K562 (cell line): ENCODE results near the gene TTLL8. TPM values are rescaled to one million over a fixed set of nuclear protein-coding genes. Genes with fewer than 3 reads are reported as not detected.

Experiments
- ARID2 ChIP-seq: fragments of 450-650 bp; IDR thresholded peaks from 2 replicates; pipeline ENCODE4 v1.6.1; 2017; ENCODE audit warnings: antibody characterized with exemption, mild to moderate bottlenecking
- BHLHE40 ChIP-seq: IDR thresholded peaks from 2 replicates; pipeline ENCODE4 v1.6.1; 2011; ENCODE audit warnings: low read length, improper control_type of control experiment
- C11orf30 ChIP-seq: fragments of 450-650 bp; IDR thresholded peaks from 2 replicates; pipeline ENCODE4 v1.6.1; 2016; ENCODE audit warnings: low read depth, mild to moderate bottlenecking
- CTCFL ChIP-seq: IDR thresholded peaks from 2 replicates; pipeline ENCODE4 v1.6.1; 2011; ENCODE audit warnings: borderline replicate concordance, low read depth, mild to moderate bottlenecking, moderate library complexity, low read length; ENCODE audit not compliant: insufficient read depth, poor library complexity, severe bottlenecking
- DMBX1 ChIP-seq: fragments of 250-450 bp; sonication (Bioruptor Pico); IDR thresholded peaks from 2 replicates; pipeline ENCODE4 v1.8.0; 2022; ENCODE audit warnings: inconsistent platforms, mild to moderate bottlenecking, moderate library complexity, borderline replicate concordance
- ELK3 ChIP-seq: fragments of 450-650 bp; formaldehyde crosslinking; IDR thresholded peaks from 2 replicates; pipeline ENCODE4 v1.4.0; 2020; ENCODE audit warnings: mild to moderate bottlenecking
- ETV6 ChIP-seq, 3 experiments: fragments of 150-350 bp in 1 of 3; sonication (generic) in 1 of 3; formaldehyde crosslinking in 1 of 3; IDR thresholded peaks; 2 replicates each; pipeline versions ENCODE4 v1.6.1 to v1.8.0; 2014 to 2022; ENCODE audit warnings: borderline replicate concordance in 2 of 3, low read depth in 2 of 3, antibody characterized with exemption in 1 of 3, low read length in 1 of 3, mild to moderate bottlenecking in 1 of 3, missing genetic modification reagents in 1 of 3
- FOXP1 ChIP-seq: sonication (generic); formaldehyde crosslinking; IDR thresholded peaks from 2 replicates; pipeline ENCODE4 v1.8.0; 2022; ENCODE audit warnings: mild to moderate bottlenecking, missing genetic modification reagents
- MAX ChIP-seq: sonication (generic); formaldehyde crosslinking; IDR thresholded peaks from 2 replicates; pipeline ENCODE4 v1.9.0; 2022; ENCODE audit warnings: mild to moderate bottlenecking, missing genetic modification reagents
- NCOA1 ChIP-seq: fragments of 450-650 bp; IDR thresholded peaks from 2 replicates; pipeline ENCODE4 v1.6.1; 2016; ENCODE audit warnings: low read depth
- NELFE ChIP-seq: IDR thresholded peaks from 2 replicates; pipeline ENCODE4 v1.6.1; 2011; ENCODE audit warnings: mild to moderate bottlenecking; ENCODE audit not compliant: insufficient read depth, insufficient read length
- NR4A1 ChIP-seq, 2 experiments: fragments of 250-450 bp in 1 of 2; fragments of 450-650 bp in 1 of 2; sonication (Bioruptor Pico) in 1 of 2; IDR thresholded peaks; 2 replicates each; pipeline versions ENCODE4 v1.4.0 to v1.6.1; 2016 to 2020; ENCODE audit warnings: mild to moderate bottlenecking in 2 of 2, missing compliant biosample characterization in 1 of 2, missing genetic modification characterization in 1 of 2, moderate library complexity in 1 of 2
- PREB ChIP-seq: sonication (generic); formaldehyde crosslinking; IDR thresholded peaks from 2 replicates; pipeline ENCODE4 v1.8.1; 2023; ENCODE audit warnings: mild to moderate bottlenecking, missing genetic modification reagents
- RBFOX2 ChIP-seq: fragments of 200-400 bp; formaldehyde crosslinking; IDR thresholded peaks from 2 replicates; pipeline ENCODE4 v1.6.1; 2017; ENCODE audit warnings: low read depth, mild to moderate bottlenecking, low read length, moderate library complexity
- RBM34 ChIP-seq: fragments of 200-400 bp; formaldehyde crosslinking; IDR thresholded peaks from 2 replicates; pipeline ENCODE4 v1.6.1; 2018; ENCODE audit warnings: low read length, borderline replicate concordance; ENCODE audit not compliant: insufficient read depth
- THAP12 ChIP-seq: fragments of 250-450 bp; sonication (Bioruptor Pico); IDR thresholded peaks from 2 replicates; pipeline ENCODE4 v1.9.0; 2021; ENCODE audit warnings: mild to moderate bottlenecking, inconsistent platforms
- ZNF174 ChIP-seq: fragments of 250-450 bp; sonication (Bioruptor Pico); IDR thresholded peaks from 2 replicates; pipeline ENCODE4 v1.4.0; 2020; ENCODE audit warnings: mild to moderate bottlenecking
- ZNF398 ChIP-seq: fragments of 250-450 bp; sonication (Bioruptor Pico); IDR thresholded peaks from 2 replicates; pipeline ENCODE4 v1.8.0; 2021; ENCODE audit warnings: moderate library complexity, mild to moderate bottlenecking, inconsistent platforms
- polyA plus RNA-seq, 8 experiments: library from polyadenylated mRNA; depleted of rRNA in 4 of 8; stranded (reverse) in 5 of 8; unstranded in 3 of 8; fragments of >200 nt; fragmentation: Nextera tagmentation in 2 of 8; fragmentation: Illumina TruSeq in 1 of 8; extraction: Ambion mirVana in 2 of 8; extraction: Trizol in 1 of 8; gene quantifications; 2 replicates each; pipeline versions ENCODE4 v1.2.1 to v1.2.3, GENCODE V29; 2011 to 2014; ENCODE audit warnings: inconsistent platforms in 1 of 8, missing spikeins in 1 of 8
- total RNA-seq, 7 experiments: library from RNA; depleted of rRNA in 6 of 7; stranded (reverse); fragments of >200 nt in 6 of 7; fragmentation: Illumina TruSeq in 2 of 7; extraction: Trizol in 2 of 7; gene quantifications; 2 replicates each; pipeline versions ENCODE4 v1.2.1 to v1.2.3, GENCODE V29; 2011 to 2021; ENCODE audit warnings: low replicate concordance in 1 of 7

TTLL8 gene
- total and polyA plus RNA-seq, 9 of the 15 experiments (the other 6 are each of a cell fraction or from before 2014, with no cell fraction given), result not detected

GRCh38 chr22:50102946-50103345 lies 44.8 kb upstream of the TTLL8 start (continued):
- TF ChIP-seq PREB (no peak), THAP12 (CRISPR knock-in tag) (no peak), ELK3 (CRISPR knock-in tag) (no peak), NR4A1 (CRISPR knock-in tag; IDR thresholded peaks at IDR 0.05) (no peak), NR4A1 (tag; IDR thresholded peaks at IDR 0.05) (0 out of 2 replicates have a peak, but pooled peaks have one; percentile 35), MAX (CRISPR knock-in tag) (peak; percentile 96), DMBX1 (no peak), FOXP1 (CRISPR knock-in tag) (0 out of 2 replicates have a peak, but pooled peaks have one; percentile 31), NELFE (no peak), RBM34 (no peak), ZNF174 (CRISPR knock-in tag) (no peak), BHLHE40 (peak; percentile 92), CTCFL (no peak), ARID2 (no peak), NCOA1 (no peak), RBFOX2 (peak; percentile 37; the same call in 1 of the 2 replicates), ETV6 (IDR thresholded peaks at IDR 0.05; ENCODE audit: borderline replicate concordance in 1 of 2, low read depth in 2 of 2, low read length in 1 of 2) (no peak), ETV6 (CRISPR knock-in tag; IDR thresholded peaks at IDR 0.05; ENCODE audit: borderline replicate concordance) (no peak), C11orf30 (no peak), ZNF398 (CRISPR knock-in tag) (no peak)
